22Rv1 (cell line): ENCODE data around the gene RPL3.

Experiments
- CTCF ChIP-seq: fragments of 450-650 bp; IDR thresholded peaks from 2 replicates; pipeline ENCODE4 v1.5.1; 2017; ENCODE audit warnings: mild to moderate bottlenecking
- ZFX ChIP-seq: fragments of 450-650 bp; IDR thresholded peaks from 2 replicates; pipeline ENCODE4 v1.6.1; 2017; ENCODE audit warnings: antibody characterized with exemption, borderline replicate concordance

- TF ChIP-seq CTCF (no peak), ZFX (no peak)
These were observed 7.6 kb downstream of the RPL3 start for GRCh38 chr22:39311592-39312400.
